Suprapubic skin (tissue), 4 donors: Measurements from ENCODE around the gene FKBP2. TPM values are rescaled to one million over a fixed set of nuclear protein-coding genes. Genes with fewer than 3 reads are reported as not detected.

Source experiments
- DNase-seq, 2 donors: peaks; one replicate each; pipeline ENCODE4 v3.0.0-alpha.2; 2019; ENCODE audit warnings: low spot score in 2 of 2
- H3K27ac ChIP-seq: fragments of 200-600 bp; sonication (generic); one replicate; pipeline ENCODE4 v1.5.1; 2019
- H3K27me3 ChIP-seq: fragments of 200-600 bp; sonication (generic); one replicate; pipeline ENCODE4 v1.5.1; 2019
- H3K36me3 ChIP-seq: fragments of 200-600 bp; sonication (generic); one replicate; pipeline ENCODE4 v1.5.1; 2019
- H3K4me1 ChIP-seq: fragments of 200-600 bp; sonication (generic); one replicate; pipeline ENCODE4 v1.5.1; 2019
- H3K4me3 ChIP-seq: fragments of 200-600 bp; sonication (generic); one replicate; pipeline ENCODE4 v1.5.1; 2019; ENCODE audit warnings: mild to moderate bottlenecking
- H3K9me3 ChIP-seq: fragments of 200-600 bp; sonication (generic); one replicate; pipeline ENCODE4 v1.5.1; 2019
- EP300 ChIP-seq: sonication (generic); formaldehyde crosslinking; IDR thresholded peaks from one replicate; pipeline ENCODE4 v1.6.1; 2017; ENCODE audit warnings: antibody characterized with exemption
- POLR2A ChIP-seq, 2 donors: fragments of 450-650 bp; IDR thresholded peaks; one replicate each; pipeline ENCODE4 v1.6.1; 2017; ENCODE audit warnings: antibody characterized with exemption in 2 of 2, mild to moderate bottlenecking in 2 of 2, moderate library complexity in 2 of 2
- POLR2AphosphoS5 ChIP-seq, 3 donors: sonication (generic); formaldehyde crosslinking; IDR thresholded peaks; one replicate each; pipeline ENCODE4 v1.6.1; 2017; ENCODE audit warnings: antibody characterized with exemption in 3 of 3
- WGBS: methylation state at CpG from one replicate; pipeline ENCODE4 v1.1.5; 2018; 5-methylcytosine and 5-hydroxymethylcytosine counted together
- total RNA-seq, 4 donors: library from RNA; depleted of rRNA; stranded (reverse); fragments of >200 nt; gene quantifications; one replicate each; pipeline ENCODE4 v1.1.0, GENCODE V29; 2016
- TF ChIP-seq, protein P1 (sequence below), 2 donors: fragments of 200-600 bp in 1 of 2; fragments of 450-650 bp in 1 of 2; sonication (generic) in 1 of 2; IDR thresholded peaks; one replicate each; pipeline ENCODE4 v1.5.1; 2016 to 2019; ENCODE audit warnings: antibody characterized with exemption in 2 of 2, mild to moderate bottlenecking in 1 of 2, moderate library complexity in 1 of 2

The FKBP2 gene
- total RNA-seq, 4 donors from 2014 or later: 43.9 to 64.7 (median 53.4) TPM

DNA sequence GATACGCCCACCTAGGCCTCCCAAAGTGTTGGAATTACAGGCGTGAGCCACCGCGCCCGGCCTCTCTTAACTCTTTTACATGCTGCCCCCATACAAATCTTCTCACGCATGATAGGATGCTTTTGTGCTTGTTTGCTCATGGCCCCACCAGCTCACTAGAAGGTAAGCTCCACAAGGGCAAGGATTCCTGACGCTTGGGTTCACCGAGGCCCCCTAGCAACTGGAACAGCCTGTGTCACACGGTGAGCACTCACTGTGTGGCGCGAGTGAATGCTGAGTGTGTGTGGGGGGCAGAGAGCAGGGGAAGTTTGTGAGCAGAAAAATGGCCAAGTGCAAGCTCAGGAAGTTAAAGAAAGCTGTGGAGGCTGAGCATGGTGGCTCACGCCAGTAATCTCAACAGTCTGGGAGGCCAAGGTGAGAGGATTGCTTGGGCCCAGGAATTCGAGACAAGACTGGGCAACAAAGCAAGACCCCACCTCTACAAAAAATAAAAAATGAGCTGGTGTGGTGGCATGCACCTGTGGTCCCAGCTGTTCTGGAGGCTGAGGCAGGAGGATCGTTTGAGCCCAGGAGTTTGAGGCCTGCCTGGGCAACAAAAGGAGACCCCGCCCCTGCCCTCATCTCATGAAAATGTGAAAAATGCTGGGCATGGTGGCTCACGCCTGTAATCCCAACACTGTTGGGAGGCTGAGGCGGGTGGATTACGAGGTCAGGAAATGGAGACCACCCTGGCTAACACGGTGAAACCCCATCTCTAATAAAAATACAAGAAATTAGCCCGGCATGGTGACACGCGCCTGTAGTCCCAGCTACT, 41.3 kb downstream of the FKBP2 start:
- Histone ChIP-seq H3K4me1 (peaks cover 33% of the 10 kb centered on the region), H3K27me3 (no peaks in the 10 kb centered on the region), H3K4me3 (no peak overlapping the region), H3K9me3 (no peaks in the 10 kb centered on the region), H3K27ac (no peak overlapping the region), H3K36me3 (peaks cover 9% of the 10 kb centered on the region)
- WGBS: 92% methylated on average over 22 of the region's 22 CpGs
- no peak for DNase-seq
- TF ChIP-seq POLR2AphosphoS5 (IDR thresholded peaks at IDR 0.05): no peak
- no peak for TF ChIP-seq POLR2A (IDR thresholded peaks at IDR 0.05)
- TF ChIP-seq EP300: no peak
- TF ChIP-seq, protein P1, sequence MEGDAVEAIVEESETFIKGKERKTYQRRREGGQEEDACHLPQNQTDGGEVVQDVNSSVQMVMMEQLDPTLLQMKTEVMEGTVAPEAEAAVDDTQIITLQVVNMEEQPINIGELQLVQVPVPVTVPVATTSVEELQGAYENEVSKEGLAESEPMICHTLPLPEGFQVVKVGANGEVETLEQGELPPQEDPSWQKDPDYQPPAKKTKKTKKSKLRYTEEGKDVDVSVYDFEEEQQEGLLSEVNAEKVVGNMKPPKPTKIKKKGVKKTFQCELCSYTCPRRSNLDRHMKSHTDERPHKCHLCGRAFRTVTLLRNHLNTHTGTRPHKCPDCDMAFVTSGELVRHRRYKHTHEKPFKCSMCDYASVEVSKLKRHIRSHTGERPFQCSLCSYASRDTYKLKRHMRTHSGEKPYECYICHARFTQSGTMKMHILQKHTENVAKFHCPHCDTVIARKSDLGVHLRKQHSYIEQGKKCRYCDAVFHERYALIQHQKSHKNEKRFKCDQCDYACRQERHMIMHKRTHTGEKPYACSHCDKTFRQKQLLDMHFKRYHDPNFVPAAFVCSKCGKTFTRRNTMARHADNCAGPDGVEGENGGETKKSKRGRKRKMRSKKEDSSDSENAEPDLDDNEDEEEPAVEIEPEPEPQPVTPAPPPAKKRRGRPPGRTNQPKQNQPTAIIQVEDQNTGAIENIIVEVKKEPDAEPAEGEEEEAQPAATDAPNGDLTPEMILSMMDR (IDR thresholded peaks at IDR 0.05): no peak

DNA sequence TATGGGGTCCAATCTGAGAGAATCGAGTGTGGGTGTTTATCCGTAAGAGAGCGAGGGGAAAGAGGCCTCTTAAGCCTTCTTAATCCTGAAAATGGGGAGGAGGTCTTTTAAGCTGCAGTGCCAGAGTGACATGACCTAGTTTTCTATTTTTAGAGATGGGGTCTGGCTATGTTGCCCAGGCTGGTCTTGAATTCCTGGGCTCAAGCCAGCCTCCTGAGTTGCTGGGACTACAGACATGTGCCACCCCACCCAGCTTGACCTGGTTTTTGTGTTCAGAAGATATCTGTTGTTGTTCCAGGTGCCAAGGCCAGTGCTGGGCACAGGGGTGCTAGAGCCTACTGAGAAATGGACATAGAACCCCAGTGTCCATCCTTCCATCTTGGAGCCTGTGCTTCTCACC, 42.2 kb downstream of the FKBP2 start:
- Histone ChIP-seq H3K27me3 (no peaks in the 10 kb centered on the region), H3K4me3 (no peak overlapping the region), H3K36me3 (peaks cover 9% of the 10 kb centered on the region), H3K4me1 (peaks cover 29% of the 10 kb centered on the region), H3K9me3 (no peaks in the 10 kb centered on the region), H3K27ac (no peak overlapping the region)
- no peak for DNase-seq
- TF ChIP-seq, protein P1 (IDR thresholded peaks at IDR 0.05): no peak
- TF ChIP-seq EP300: no peak
- no peak for TF ChIP-seq POLR2A (IDR thresholded peaks at IDR 0.05)
- no peak for TF ChIP-seq POLR2AphosphoS5 (IDR thresholded peaks at IDR 0.05)
- 83% methylated on average over 3 of the region's 3 CpGs for WGBS

DNA sequence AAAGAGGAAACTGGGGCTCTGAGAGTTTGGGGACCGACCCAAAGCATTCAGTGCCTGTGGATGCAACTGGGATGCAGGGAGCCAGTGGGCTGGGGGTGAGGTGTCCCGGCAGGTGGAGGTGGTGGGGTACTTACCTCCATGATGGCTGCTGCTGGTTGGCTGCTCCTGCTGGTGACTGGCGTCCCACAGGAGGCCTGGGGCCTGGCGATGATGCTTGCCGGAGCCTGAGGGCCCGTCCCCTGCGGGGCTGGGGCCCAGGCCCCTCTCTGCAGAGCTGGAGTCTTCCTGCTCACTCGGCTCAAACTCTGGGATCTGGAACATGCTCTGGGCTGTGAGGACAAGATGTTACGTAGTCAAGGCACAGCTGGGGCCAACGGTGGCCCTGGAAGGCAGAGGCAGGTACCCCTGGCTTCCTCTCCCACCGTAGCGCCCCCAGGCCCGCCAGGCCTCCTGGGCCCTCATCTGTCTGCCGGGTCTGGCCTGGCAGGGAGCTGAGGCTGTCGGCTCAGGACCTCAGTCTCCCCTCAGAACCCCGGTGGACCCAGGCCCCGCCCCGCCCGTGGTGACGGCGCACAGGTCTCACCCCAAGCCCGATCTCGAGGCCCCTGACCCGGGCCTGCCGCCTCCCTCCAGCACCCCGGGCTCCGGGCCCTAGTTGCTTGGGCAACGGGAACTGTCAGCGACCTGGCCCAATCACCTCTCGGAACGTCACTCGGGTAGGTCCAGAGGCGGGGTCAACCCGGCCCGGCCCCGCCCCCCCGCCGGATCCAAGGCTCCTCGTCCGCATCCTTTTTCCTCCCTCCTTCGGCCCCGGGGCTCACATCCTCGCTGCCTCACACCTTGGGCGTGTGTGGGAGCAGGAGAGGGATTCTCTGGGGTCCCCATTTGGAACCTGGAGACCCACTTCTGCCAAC, 43.4 kb downstream of the FKBP2 start, which contains the start of gene BAD:
Gene BAD (minus strand): TSS at position 618 of the 914 bp plus-strand sequence. CDS start 297 bp downstream, at position 321.
- DNase-seq: peak; percentile 97 to 98
- no peak for TF ChIP-seq POLR2AphosphoS5 (IDR thresholded peaks at IDR 0.05)
- TF ChIP-seq POLR2A (IDR thresholded peaks at IDR 0.05): peak in 1 of 2 donors; percentile 5
- peaks cover 6% of the 10 kb centered on the region for H3K36me3 ChIP-seq
- peaks cover 29% of the 10 kb centered on the region for H3K4me1 ChIP-seq
- H3K27ac ChIP-seq: peak within 1 kb of the TSS; percentile 92
- H3K27me3 ChIP-seq: no peaks in the 10 kb centered on the region
- no peaks in the 10 kb centered on the region for H3K9me3 ChIP-seq
- H3K4me3 ChIP-seq: peak within 1 kb of the TSS; percentile 81
- WGBS: 4% methylated on average over 9 of the region's 44 CpGs

DNA sequence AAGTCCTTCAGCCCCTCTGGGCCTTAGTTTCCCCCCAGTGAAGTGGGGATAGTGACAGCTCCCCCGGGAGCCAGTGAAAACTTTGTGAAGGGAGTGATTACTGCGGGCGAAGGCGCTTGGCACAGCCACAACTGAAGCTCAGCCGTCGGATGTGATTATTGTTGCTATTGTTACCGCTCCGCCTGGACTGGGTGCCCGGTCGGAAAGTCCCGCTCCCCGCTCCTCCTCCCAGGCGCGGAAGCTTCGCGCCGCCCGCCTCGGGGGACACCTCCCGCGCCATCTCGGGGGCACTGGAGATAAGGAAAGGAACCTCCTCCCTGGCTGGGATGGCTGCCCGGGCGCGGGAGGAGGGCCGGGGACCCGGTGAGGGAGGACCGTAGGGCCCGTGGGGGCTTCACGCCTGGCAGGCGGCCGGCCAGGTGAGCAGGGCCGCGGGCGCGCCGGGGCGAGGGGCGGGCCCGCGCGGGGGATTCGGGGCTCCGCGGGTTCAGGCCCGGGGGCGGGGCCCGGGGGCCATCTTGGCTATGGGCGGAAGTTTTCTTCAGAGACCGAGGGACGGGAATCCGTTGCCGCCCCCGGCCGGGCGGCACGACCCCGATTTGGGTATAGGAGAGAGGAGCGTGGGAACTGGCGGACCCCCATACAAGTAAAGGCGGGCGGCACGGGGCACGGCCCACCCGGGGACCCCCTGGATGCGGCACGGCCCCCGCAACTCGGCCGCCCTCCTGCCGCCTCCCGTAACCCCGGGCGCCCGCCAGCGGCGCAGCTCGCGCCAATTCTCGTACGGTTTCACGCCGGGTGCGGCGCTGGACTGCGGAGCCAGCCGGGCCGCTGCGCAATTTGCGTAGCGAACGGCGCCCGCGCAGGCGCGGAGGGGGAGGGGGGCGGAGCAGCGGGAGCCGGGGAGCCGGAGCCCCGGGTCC, 44.3 kb downstream of the FKBP2 start, which contains the start of gene GPR137:
Gene GPR137 (plus strand): TSS at position 887 of the 923 bp plus-strand sequence. CDS start 677 bp downstream, outside the sequence.
- no peak for TF ChIP-seq EP300
- TF ChIP-seq POLR2A (IDR thresholded peaks at IDR 0.05): peak in 1 of 2 donors; percentile 11
- peak in 1 of 3 donors; percentile 77 for TF ChIP-seq POLR2AphosphoS5 (IDR thresholded peaks at IDR 0.05)
- TF ChIP-seq, protein P1 (IDR thresholded peaks at IDR 0.05): no peak
- Histone ChIP-seq H3K4me3 (peak within 1 kb of the TSS; percentile 81), H3K9me3 (no peaks in the 10 kb centered on the region), H3K27ac (peak within 1 kb of the TSS; percentile 92), H3K27me3 (no peaks in the 10 kb centered on the region), H3K4me1 (peaks cover 29% of the 10 kb centered on the region), H3K36me3 (peaks cover 6% of the 10 kb centered on the region)
- WGBS: 0% methylated on average over 7 of the region's 102 CpGs
- peak; percentile 92 to 95 for DNase-seq
